Measurements from ENCODE around the gene STAG3. TPM values are rescaled to one million over a fixed set of nuclear protein-coding genes. Genes with fewer than 3 reads are reported as not detected.
A peak's percentile ranks its signal among the peaks of the same experiment; 100 is the strongest.
"Not testable (repeated sequence)": the region's sequence is repeated elsewhere in the genome, so short reads cannot be mapped to it uniquely, and the experiment has no call there.

The STAG3 gene
- total RNA-seq, 4 donors from 2014 or later = 0.13 to 0.92 (median 0.50) TPM; not detected in 1

- Histone ChIP-seq H3K9me3 (no peaks in the 10 kb centered on the region), H3K4me1 (no peaks in the 10 kb centered on the region), H3K27ac (replicated peaks in 1 of 4) (no peak overlapping the region), H3K36me3 (no peaks in the 10 kb centered on the region), H3K4me3 (no peak overlapping the region), H3K27me3 (no peaks in the 10 kb centered on the region)
- no peak for TF ChIP-seq POLR2A (IDR thresholded peaks at IDR 0.05; ENCODE audit: low read depth)
- TF ChIP-seq EP300 (IDR thresholded peaks at IDR 0.05) = no peak
- TF ChIP-seq CTCF (IDR thresholded peaks at IDR 0.05) = no peak
- TF ChIP-seq POLR2AphosphoS5 (IDR thresholded peaks at IDR 0.05) = no peak
- no peak for DNase-seq (ENCODE audit: extremely low spot score)
- intact Hi-C loops (cut with DNase I) = no loop called here
- 80% methylated on average over 2 of the region's 2 CpGs for WGBS
These were observed 8.0 kb downstream of the STAG3 start for GRCh38 chr7:100185726-100186125.

GRCh38 chr7:100189061-100189460 is 11.3 kb downstream of the STAG3 start:
- 67% methylated on average over 3 of the region's 3 CpGs for WGBS
- no peaks in the 10 kb centered on the region for H3K27me3 ChIP-seq
- intact Hi-C loops (cut with DNase I) = no loop called here
- H3K4me1 ChIP-seq = no peaks in the 10 kb centered on the region
- H3K36me3 ChIP-seq = no peaks in the 10 kb centered on the region
- no peaks in the 10 kb centered on the region for H3K9me3 ChIP-seq
- H3K27ac ChIP-seq (replicated peaks in 1 of 4) = no peak overlapping the region
- no peak overlapping the region for H3K4me3 ChIP-seq
- TF ChIP-seq POLR2A (IDR thresholded peaks at IDR 0.05; ENCODE audit: low read depth) (no peak), EP300 (IDR thresholded peaks at IDR 0.05) (no peak), CTCF (IDR thresholded peaks at IDR 0.05) (no peak), POLR2AphosphoS5 (IDR thresholded peaks at IDR 0.05) (no peak)
- no peak for DNase-seq (ENCODE audit: extremely low spot score)

- Histone ChIP-seq H3K4me3 (no peak overlapping the region), H3K9me3 (no peaks in the 10 kb centered on the region), H3K27ac (replicated peaks in 1 of 4) (no peak overlapping the region), H3K36me3 (no peaks in the 10 kb centered on the region), H3K4me1 (no peaks in the 10 kb centered on the region), H3K27me3 (no peaks in the 10 kb centered on the region)
- intact Hi-C loops (cut with DNase I) = no loop called here
- DNase-seq (ENCODE audit: extremely low spot score) = no peak
- TF ChIP-seq CTCF (IDR thresholded peaks at IDR 0.05) (peak in 2 of 3 experiments; percentile 23 to 28), POLR2A (IDR thresholded peaks at IDR 0.05; ENCODE audit: low read depth) (no peak)
- WGBS = 64% methylated on average over 4 of the region's 4 CpGs
These were observed 12.5 kb downstream of the STAG3 start for GRCh38 chr7:100190048-100190711.

GRCh38 chr7:100191775-100192174 is 14.1 kb downstream of the STAG3 start:
- H3K9me3 ChIP-seq = no peaks in the 10 kb centered on the region
- H3K27ac ChIP-seq (replicated peaks in 1 of 4) = no peak overlapping the region
- TF ChIP-seq POLR2AphosphoS5 (IDR thresholded peaks at IDR 0.05) (no peak), EP300 (IDR thresholded peaks at IDR 0.05) (no peak), POLR2A (IDR thresholded peaks at IDR 0.05; ENCODE audit: low read depth) (no peak), CTCF (IDR thresholded peaks at IDR 0.05) (no peak)
- no peak for DNase-seq (ENCODE audit: extremely low spot score)
- no peak overlapping the region for H3K4me3 ChIP-seq
- intact Hi-C loops (cut with DNase I) = no loop called here
- H3K4me1 ChIP-seq = no peaks in the 10 kb centered on the region
- H3K36me3 ChIP-seq = no peaks in the 10 kb centered on the region
- peaks cover 0 to 3% (median 0%) of the 10 kb centered on the region in 4 donors for H3K27me3 ChIP-seq
- WGBS = 65% methylated on average over 2 of the region's 2 CpGs

- H3K9me3 ChIP-seq; intact Hi-C loops (cut with DNase I): not testable (repeated sequence)
These were observed 14.7 kb downstream of the STAG3 start for GRCh38 chr7:100192281-100192862.

More at GRCh38 chr7:100192281-100192862, 14.7 kb downstream of the STAG3 start:
- H3K27me3 ChIP-seq; H3K27ac ChIP-seq (replicated peaks in 1 of 4); H3K4me1 ChIP-seq; H3K36me3 ChIP-seq; H3K4me3 ChIP-seq; DNase-seq (ENCODE audit: extremely low spot score): not testable (repeated sequence)
- WGBS = 98% methylated on average over 6 of the region's 6 CpGs
